KMS-11 (cell line): Measurements from ENCODE around the gene CHCHD6.

ENCODE experiments used
- H2AFZ ChIP-seq: fragments of 200-600 bp; sonication (generic); 2 replicates; pipeline ENCODE4 v1.6.1; 2016; ENCODE audit warnings: antibody characterized with exemption, mixed run types, low read depth
- H3K27ac ChIP-seq: fragments of 200-600 bp; sonication (generic); 2 replicates; pipeline ENCODE4 v1.6.1; 2016; ENCODE audit warnings: mild to moderate bottlenecking, mixed run types
- H3K27me3 ChIP-seq: fragments of 200-600 bp; sonication (generic); 2 replicates; pipeline ENCODE4 v1.6.1; 2017; ENCODE audit warnings: mild to moderate bottlenecking, low read depth, mixed run types, moderate library complexity; ENCODE audit not compliant: insufficient read depth
- H3K36me3 ChIP-seq: fragments of 200-600 bp; sonication (generic); 2 replicates; pipeline ENCODE4 v1.6.1; 2017; ENCODE audit warnings: mild to moderate bottlenecking, mixed run types; ENCODE audit not compliant: insufficient read depth
- H3K4me1 ChIP-seq: fragments of 200-600 bp; sonication (generic); 2 replicates; pipeline ENCODE4 v1.6.1; 2016; ENCODE audit warnings: mild to moderate bottlenecking, low read depth, mixed run types; ENCODE audit not compliant: poor library complexity, severe bottlenecking
- H3K4me2 ChIP-seq: fragments of 200-600 bp; sonication (generic); 2 replicates; pipeline ENCODE4 v1.7.0; 2016; ENCODE audit warnings: mild to moderate bottlenecking, mixed run types
- H3K4me3 ChIP-seq: fragments of 200-600 bp; sonication (generic); IDR thresholded peaks from 2 replicates; pipeline ENCODE4 v1.6.1; 2017; ENCODE audit warnings: low read depth, low read length, mixed read lengths; ENCODE audit not compliant: insufficient read depth
- H3K79me2 ChIP-seq: fragments of 200-600 bp; sonication (generic); 2 replicates; pipeline ENCODE4 v1.6.1; 2016; ENCODE audit warnings: low read depth, mixed run types; ENCODE audit not compliant: insufficient read depth
- H3K9ac ChIP-seq: fragments of 200-600 bp; sonication (generic); 2 replicates; pipeline ENCODE4 v1.6.1; 2016; ENCODE audit warnings: mild to moderate bottlenecking, mixed run types
- H4K20me1 ChIP-seq: fragments of 200-600 bp; sonication (generic); 2 replicates; pipeline ENCODE4 v1.6.1; 2016; ENCODE audit warnings: mild to moderate bottlenecking, mixed run types; ENCODE audit not compliant: insufficient read depth
- CTCF ChIP-seq: fragments of 200-600 bp; sonication (generic); conservative IDR thresholded peaks from 2 replicates; pipeline ENCODE4 v1.6.1; 2017; ENCODE audit warnings: low read depth, mild to moderate bottlenecking, antibody characterized with exemption, low read length, moderate library complexity, mixed read lengths

CHCHD6 gene

GRCh38 chr3:126990024-126990700 is 286.1 kb downstream of the CHCHD6 start:
- Histone ChIP-seq H3K4me2 (no peak overlapping the region), H3K9ac (no peak overlapping the region), H3K4me3 (no peak overlapping the region), H3K4me1 (no peaks in the 10 kb centered on the region), H2AFZ (no peak overlapping the region), H3K27ac (no peak overlapping the region), H3K79me2 (peaks cover 34% of the 10 kb centered on the region; the same call in 1 of the 2 replicates), H4K20me1 (no peaks in the 10 kb centered on the region), H3K36me3 (no peaks in the 10 kb centered on the region), H3K27me3 (no peaks in the 10 kb centered on the region)
- TF ChIP-seq CTCF, result no peak

- Histone ChIP-seq H2AFZ (no peak overlapping the region), H3K9ac (no peak overlapping the region), H3K4me1 (no peaks in the 10 kb centered on the region), H3K27ac (no peak overlapping the region), H4K20me1 (no peaks in the 10 kb centered on the region), H3K79me2 (peaks cover 30% of the 10 kb centered on the region; the same call in 1 of the 2 replicates), H3K4me2 (no peak overlapping the region), H3K27me3 (no peaks in the 10 kb centered on the region), H3K4me3 (no peak overlapping the region), H3K36me3 (no peaks in the 10 kb centered on the region)
- TF ChIP-seq CTCF, result no peak
Measured at GRCh38 chr3:126990890-126991289, 286.9 kb downstream of the CHCHD6 start.

GRCh38 chr3:126991366-126992200 is 287.5 kb downstream of the CHCHD6 start:
- TF ChIP-seq CTCF, result no peak
- no peak overlapping the region for H3K27ac ChIP-seq
- H3K27me3 ChIP-seq, result no peaks in the 10 kb centered on the region
- no peak overlapping the region for H3K4me2 ChIP-seq
- H3K79me2 ChIP-seq, result peaks cover 27% of the 10 kb centered on the region; the same call in 1 of the 2 replicates
- H3K9ac ChIP-seq, result no peak overlapping the region
- no peaks in the 10 kb centered on the region for H3K4me1 ChIP-seq
- no peaks in the 10 kb centered on the region for H3K36me3 ChIP-seq
- no peak overlapping the region for H2AFZ ChIP-seq
- H3K4me3 ChIP-seq, result no peak overlapping the region
- H4K20me1 ChIP-seq, result 0 out of 2 replicates have a peak, but pooled peaks cover 4% of the 10 kb centered on the region

GRCh38 chr3:126992216-126992615 is 288.2 kb downstream of the CHCHD6 start:
- Histone ChIP-seq H4K20me1 (0 out of 2 replicates have a peak, but pooled peaks cover 5% of the 10 kb centered on the region), H3K27ac (no peak overlapping the region), H3K27me3 (no peaks in the 10 kb centered on the region), H3K79me2 (peaks cover 28% of the 10 kb centered on the region; the same call in 1 of the 2 replicates), H2AFZ (no peak overlapping the region), H3K9ac (no peak overlapping the region), H3K36me3 (no peaks in the 10 kb centered on the region), H3K4me2 (no peak overlapping the region), H3K4me1 (no peaks in the 10 kb centered on the region), H3K4me3 (no peak overlapping the region)
- TF ChIP-seq CTCF, result no peak
